ENCODE results near the gene MMP28.

DNA sequence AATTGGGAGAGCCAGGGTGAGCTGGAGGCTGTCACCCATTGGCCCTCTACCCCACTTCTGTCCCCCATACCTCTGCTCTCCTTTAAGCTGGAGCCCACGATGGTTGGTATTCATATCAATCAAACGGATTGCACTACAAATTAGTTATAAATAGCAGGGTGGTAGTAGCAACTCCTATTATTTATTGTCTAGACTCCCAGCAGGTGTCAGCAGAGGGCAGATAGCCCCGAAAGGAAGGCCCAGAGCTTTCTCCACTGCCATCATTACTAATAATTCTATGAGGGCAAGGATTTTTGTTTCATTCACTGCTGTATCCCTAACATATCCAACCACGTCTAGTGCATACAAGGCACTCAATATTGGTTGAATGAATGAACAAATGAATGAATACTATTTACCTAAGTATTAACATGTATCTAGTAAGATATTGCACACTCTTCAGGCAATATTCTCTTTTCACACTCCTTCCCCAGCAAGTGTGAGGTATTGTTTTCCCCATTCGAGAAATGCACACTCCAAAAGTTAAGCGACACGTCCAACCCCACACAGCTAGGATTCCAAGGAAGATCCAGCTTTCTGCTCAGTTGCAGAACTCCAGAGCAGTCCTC, 28.4 kb downstream of the MMP28 start:
- TF ChIP-seq, protein P1, sequence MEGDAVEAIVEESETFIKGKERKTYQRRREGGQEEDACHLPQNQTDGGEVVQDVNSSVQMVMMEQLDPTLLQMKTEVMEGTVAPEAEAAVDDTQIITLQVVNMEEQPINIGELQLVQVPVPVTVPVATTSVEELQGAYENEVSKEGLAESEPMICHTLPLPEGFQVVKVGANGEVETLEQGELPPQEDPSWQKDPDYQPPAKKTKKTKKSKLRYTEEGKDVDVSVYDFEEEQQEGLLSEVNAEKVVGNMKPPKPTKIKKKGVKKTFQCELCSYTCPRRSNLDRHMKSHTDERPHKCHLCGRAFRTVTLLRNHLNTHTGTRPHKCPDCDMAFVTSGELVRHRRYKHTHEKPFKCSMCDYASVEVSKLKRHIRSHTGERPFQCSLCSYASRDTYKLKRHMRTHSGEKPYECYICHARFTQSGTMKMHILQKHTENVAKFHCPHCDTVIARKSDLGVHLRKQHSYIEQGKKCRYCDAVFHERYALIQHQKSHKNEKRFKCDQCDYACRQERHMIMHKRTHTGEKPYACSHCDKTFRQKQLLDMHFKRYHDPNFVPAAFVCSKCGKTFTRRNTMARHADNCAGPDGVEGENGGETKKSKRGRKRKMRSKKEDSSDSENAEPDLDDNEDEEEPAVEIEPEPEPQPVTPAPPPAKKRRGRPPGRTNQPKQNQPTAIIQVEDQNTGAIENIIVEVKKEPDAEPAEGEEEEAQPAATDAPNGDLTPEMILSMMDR (IDR thresholded peaks at IDR 0.05; ENCODE audit: insufficient read depth, low read length, poor library complexity, severe bottlenecking) = peak; percentile 37
- TF ChIP-seq EZH2phosphoT487 (conservative IDR thresholded peaks at IDR 0.05; ENCODE audit: low read length) = no peak
